H9 (cell line): ENCODE results near the gene HSPBP1. TPM values are rescaled to one million over a fixed set of nuclear protein-coding genes. Genes with fewer than 3 reads are reported as not detected.

Experiments
- DNase-seq: peaks from one replicate; pipeline ENCODE4 v3.0.0-alpha.2; 2017
- H2AFZ ChIP-seq: one replicate; pipeline ENCODE4 v1.6.1; 2013; ENCODE audit warnings: mild to moderate bottlenecking, low read length, control low read depth, moderate library complexity
- H2AK5ac ChIP-seq: 2 replicates; pipeline ENCODE4 v1.6.1; 2013; ENCODE audit warnings: low read length, control low read depth, mixed read lengths; ENCODE audit not compliant: insufficient read length
- H2BK120ac ChIP-seq: one replicate; pipeline ENCODE4 v1.6.1; 2013; ENCODE audit warnings: low read depth, mild to moderate bottlenecking, low read length, control low read depth, inconsistent platforms; ENCODE audit not compliant: poor library complexity, severe bottlenecking
- H2BK12ac ChIP-seq: 2 replicates; pipeline ENCODE4 v1.6.1; 2013; ENCODE audit warnings: low read length, control low read depth, mixed read lengths, low read depth; ENCODE audit not compliant: insufficient read length
- H2BK15ac ChIP-seq: 2 replicates; pipeline ENCODE4 v1.6.1; 2013; ENCODE audit warnings: low read depth, low read length, control low read depth
- H2BK20ac ChIP-seq: one replicate; pipeline ENCODE4 v1.6.1; 2013; ENCODE audit warnings: low read depth, mild to moderate bottlenecking, low read length, control low read depth, inconsistent platforms; ENCODE audit not compliant: poor library complexity, severe bottlenecking
- H2BK5ac ChIP-seq: 2 replicates; pipeline ENCODE4 v1.6.1; 2013; ENCODE audit warnings: low read length, control low read depth, mixed read lengths; ENCODE audit not compliant: insufficient read length
- H3K14ac ChIP-seq: 2 replicates; pipeline ENCODE4 v1.6.1; 2013; ENCODE audit warnings: low read length, control low read depth; ENCODE audit not compliant: insufficient read depth
- H3K18ac ChIP-seq: 2 replicates; pipeline ENCODE4 v1.6.1; 2013; ENCODE audit warnings: low read depth, mild to moderate bottlenecking, mixed read lengths, low read length, control low read depth; ENCODE audit not compliant: insufficient read length
- H3K23ac ChIP-seq: 2 replicates; pipeline ENCODE4 v1.6.1; 2013; ENCODE audit warnings: low read length, control low read depth, mixed read lengths, low read depth; ENCODE audit not compliant: insufficient read length
- H3K23me2 ChIP-seq: 2 replicates; pipeline ENCODE4 v1.6.1; 2013; ENCODE audit warnings: low read depth, mild to moderate bottlenecking, mixed read lengths, low read length, control low read depth; ENCODE audit not compliant: insufficient read length, poor library complexity, severe bottlenecking
- H3K27ac ChIP-seq: 2 replicates; pipeline ENCODE4 v1.5.1; 2013; ENCODE audit warnings: low read length, control low read depth, mixed read lengths, low read depth; ENCODE audit not compliant: insufficient read length
- H3K27me3 ChIP-seq: 2 replicates; pipeline ENCODE4 v1.6.1; 2013; ENCODE audit warnings: low read length, control low read depth, inconsistent platforms; ENCODE audit not compliant: insufficient read depth
- H3K4ac ChIP-seq: 2 replicates; pipeline ENCODE4 v1.6.1; 2013; ENCODE audit warnings: low read depth, mild to moderate bottlenecking, control low read depth, inconsistent platforms, low read length, moderate library complexity
- H3K4me1 ChIP-seq: 2 replicates; pipeline ENCODE4 v1.6.1; 2013; ENCODE audit warnings: low read length, control low read depth, inconsistent platforms; ENCODE audit not compliant: insufficient read depth
- H3K4me2 ChIP-seq: 2 replicates; pipeline ENCODE4 v1.6.1; 2013; ENCODE audit warnings: low read length, control low read depth, mixed read lengths; ENCODE audit not compliant: insufficient read length, insufficient read depth
- H3K56ac ChIP-seq: 2 replicates; pipeline ENCODE4 v1.6.1; 2013; ENCODE audit warnings: low read depth, mild to moderate bottlenecking, mixed read lengths, low read length, control low read depth; ENCODE audit not compliant: insufficient read length
- H3K79me1 ChIP-seq: 2 replicates; pipeline ENCODE4 v1.6.1; 2013; ENCODE audit warnings: low read depth, mild to moderate bottlenecking, moderate library complexity, low read length, control low read depth, inconsistent platforms; ENCODE audit not compliant: insufficient read depth, poor library complexity, severe bottlenecking
- H3K79me2 ChIP-seq: 2 replicates; pipeline ENCODE4 v1.6.1; 2013; ENCODE audit warnings: low read length, control low read depth, inconsistent platforms; ENCODE audit not compliant: insufficient read depth
- H3K9ac ChIP-seq: 2 replicates; pipeline ENCODE4 v1.6.1; 2013; ENCODE audit warnings: low read length, control low read depth, mixed read lengths; ENCODE audit not compliant: insufficient read length; ENCODE audit errors: extremely low read depth
- H3K9me3 ChIP-seq: one replicate; pipeline ENCODE4 v1.6.1; 2013; ENCODE audit warnings: low read depth, low read length, inconsistent platforms; ENCODE audit not compliant: control insufficient read depth
- H3T11ph ChIP-seq: one replicate; pipeline ENCODE4 v1.6.1; 2013; ENCODE audit warnings: mild to moderate bottlenecking, low read length, control low read depth, inconsistent platforms
- H4K20me1 ChIP-seq: one replicate; pipeline ENCODE4 v1.6.1; 2013; ENCODE audit not compliant: control insufficient read depth, insufficient read length, insufficient read depth
- H4K5ac ChIP-seq: 2 replicates; pipeline ENCODE4 v1.6.1; 2013; ENCODE audit warnings: low read depth, mild to moderate bottlenecking, mixed read lengths, low read length, control low read depth; ENCODE audit not compliant: insufficient read length
- H4K8ac ChIP-seq: replicated peaks from 2 replicates; pipeline ENCODE4 v1.6.1; 2013; ENCODE audit warnings: low read length, control low read depth, mixed read lengths, low read depth; ENCODE audit not compliant: insufficient read length
- H4K91ac ChIP-seq: 2 replicates; pipeline ENCODE4 v1.6.1; 2013; ENCODE audit warnings: low read depth, mild to moderate bottlenecking, moderate library complexity, mixed read lengths, low read length, control low read depth; ENCODE audit not compliant: insufficient read length
- H3K27ac Mint-ChIP-seq, 3 experiments: 2 replicates in 2 of 3; 3 replicates in 1 of 3; pipeline ENCODE4 v1.8.0; 2020 to 2021; ENCODE audit warnings: mixed read lengths in 3 of 3, mild to moderate bottlenecking in 1 of 3, moderate library complexity in 1 of 3
- H3K27me3 Mint-ChIP-seq: 2 replicates; pipeline ENCODE4 v1.8.0; 2021; ENCODE audit warnings: low read depth, mild to moderate bottlenecking, moderate library complexity, mixed read lengths
- H3K36me3 Mint-ChIP-seq, 3 experiments: 2 replicates in 2 of 3; 3 replicates in 1 of 3; pipeline ENCODE4 v1.8.0; 2020 to 2021; ENCODE audit warnings: low read depth in 3 of 3, mixed read lengths in 3 of 3; ENCODE audit not compliant: insufficient read depth in 1 of 3
- H3K4me1 Mint-ChIP-seq, 2 experiments: 2 replicates each; pipeline ENCODE4 v1.8.0; 2020; ENCODE audit warnings: mixed read lengths in 2 of 2
- H3K4me3 Mint-ChIP-seq, 2 experiments: 2 replicates in 1 of 2; 3 replicates in 1 of 2; pipeline ENCODE4 v1.8.0; 2020 to 2021; ENCODE audit warnings: mild to moderate bottlenecking in 2 of 2, mixed read lengths in 2 of 2, moderate library complexity in 1 of 2
- H3K9me3 Mint-ChIP-seq, 2 experiments: 2 replicates in 1 of 2; 3 replicates in 1 of 2; pipeline ENCODE4 v1.8.0; 2020; ENCODE audit warnings: mild to moderate bottlenecking in 2 of 2, mixed read lengths in 2 of 2, moderate library complexity in 1 of 2
- CTCF ChIP-seq: fragments of 200-600 bp; sonication (generic); conservative IDR thresholded peaks from 3 replicates; pipeline ENCODE4 v1.8.0; 2021; ENCODE audit warnings: antibody characterized with exemption, mild to moderate bottlenecking
- WGBS: extraction: QIAGEN DNeasy Blood & Tissue Kit; methylation state at CpG from one replicate; pipeline ENCODE4 v1.1.7; 2013; ENCODE audit warnings: missing lambda C conversion rate, low lambda C conversion rate, mixed read lengths; ENCODE audit not compliant: insufficient read length; ENCODE audit errors: extremely low coverage; 5-methylcytosine and 5-hydroxymethylcytosine counted together
- total RNA-seq: library from RNA; stranded (reverse); gene quantifications from 2 replicates; pipeline ENCODE4 v1.2.1, GENCODE V29; 2021

The HSPBP1 gene
- total RNA-seq, 1 experiment from 2014 or later = 47.4 TPM

GRCh38 chr19:55325172-55325571 is 45.3 kb upstream of the HSPBP1 start, which contains the start of gene TMEM150B:
TSS of gene TMEM150B (minus strand) at chr19:55325341. CDS start at chr19:55321036, 4,305 bp downstream.
- Histone ChIP-seq H3K79me1 (no peaks in the 10 kb centered on the region), H2BK15ac (no peak within 1 kb of the TSS), H4K8ac (no peak within 1 kb of the TSS), H2BK12ac (no peak within 1 kb of the TSS), H3K9me3 (no peaks in the 10 kb centered on the region), H3T11ph (no peak within 1 kb of the TSS), H3K4me2 (no peak within 1 kb of the TSS), H2BK20ac (no peak within 1 kb of the TSS), H2AFZ (no peak within 1 kb of the TSS), H2AK5ac (no peak within 1 kb of the TSS), H2BK120ac (no peak within 1 kb of the TSS), H3K79me2 (no peaks in the 10 kb centered on the region), H3K27ac (no peak within 1 kb of the TSS), H4K20me1 (no peaks in the 10 kb centered on the region), H3K23me2 (no peaks in the 10 kb centered on the region), H3K27me3 (no peaks in the 10 kb centered on the region), H3K4ac (no peak within 1 kb of the TSS), H3K18ac (no peak within 1 kb of the TSS), H3K56ac (no peak within 1 kb of the TSS), H2BK5ac (no peak within 1 kb of the TSS), H3K14ac (no peak within 1 kb of the TSS), H3K4me1 (no peaks in the 10 kb centered on the region), H4K91ac (no peak within 1 kb of the TSS), H3K23ac (no peak within 1 kb of the TSS), H3K9ac (no peak within 1 kb of the TSS), H4K5ac (no peak within 1 kb of the TSS)
- no peaks in the 10 kb centered on the region; a peak in 1 of 5 replicates for H3K9me3 Mint-ChIP-seq
- peaks cover 0 to 2% (median 0%) of the 10 kb centered on the region in 3 experiments; a peak in 1 of 7 replicates for H3K36me3 Mint-ChIP-seq
- H3K27me3 Mint-ChIP-seq = peaks cover 37% of the 10 kb centered on the region
- no CpG with 5 or more reads among the region's 14 CpGs for WGBS
- peak within 1 kb of the TSS in 1 of 3 experiments; percentile 8; a peak in 1 of 7 replicates for H3K27ac Mint-ChIP-seq
- peaks cover 14 to 29% of the 10 kb centered on the region in 2 experiments for H3K4me1 Mint-ChIP-seq
- TF ChIP-seq CTCF = no peak
- no peak for DNase-seq
- H3K4me3 Mint-ChIP-seq = no peak within 1 kb of the TSS
